ENCODE measurements around the gene OR2AG2.
"Not testable (repeated sequence)": the region's sequence is repeated elsewhere in the genome, so short reads cannot be mapped to it uniquely, and the experiment has no call there.

Gene OR2AG2

GRCh38 chr11:6771926-6772893 lies at the start of gene OR2AG2:
Gene OR2AG2, minus strand, starts transcription at chr11:6771976. Its CDS starts 3,019 bp downstream, at chr11:6768957.
- DNase-seq (ENCODE audit: low read depth, low spot score) = no peak

- no peak for DNase-seq (ENCODE audit: low read depth, low spot score)
These were observed 47.2 kb upstream of the OR2AG2 start for GRCh38 chr11:6818967-6819366.

- DNase-seq (ENCODE audit: low read depth, low spot score) = no peak
These were observed 45.9 kb upstream of the OR2AG2 start for GRCh38 chr11:6817694-6818093.

- DNase-seq (ENCODE audit: low read depth, low spot score) = no peak
These were observed 41.9 kb upstream of the OR2AG2 start for GRCh38 chr11:6813656-6814055.

- no peak for DNase-seq (ENCODE audit: low read depth, low spot score)
These were observed 40.7 kb upstream of the OR2AG2 start for GRCh38 chr11:6812390-6813005.

- DNase-seq (ENCODE audit: low read depth, low spot score) = not testable (repeated sequence)
These were observed 29.3 kb upstream of the OR2AG2 start for GRCh38 chr11:6801075-6801474.

- no peak for DNase-seq (ENCODE audit: low read depth, low spot score)
These were observed 27.6 kb upstream of the OR2AG2 start, which contains the start of gene OR6A2 for GRCh38 chr11:6799402-6799801. Gene OR6A2, minus strand, starts transcription at chr11:6799689. Its CDS starts 3,981 bp downstream, at chr11:6795708.

GRCh38 chr11:6794639-6795038 lies 22.9 kb upstream of the OR2AG2 start:
- DNase-seq (ENCODE audit: low read depth, low spot score) = no peak

- DNase-seq (ENCODE audit: low read depth, low spot score) = no peak
These were observed 18.8 kb upstream of the OR2AG2 start for GRCh38 chr11:6790546-6790945.

GRCh38 chr11:6782720-6783119 lies 10.9 kb upstream of the OR2AG2 start, which contains the start of gene OR2AG1:
Gene OR2AG1, plus strand, starts transcription at chr11:6783020. Its CDS starts 2,018 bp downstream, at chr11:6785038.
- DNase-seq (ENCODE audit: low read depth, low spot score) = no peak

GRCh38 chr11:6780829-6781228 lies 9.1 kb upstream of the OR2AG2 start:
- DNase-seq (ENCODE audit: low read depth, low spot score) = no peak

GRCh38 chr11:6778518-6778917 lies 6.7 kb upstream of the OR2AG2 start:
- DNase-seq (ENCODE audit: low read depth, low spot score) = no peak

- peak; percentile 21 for DNase-seq (ENCODE audit: low read depth, low spot score)
These were observed 14.3 kb downstream of the OR2AG2 start for GRCh38 chr11:6757373-6757967.

- DNase-seq (ENCODE audit: low read depth, low spot score) = no peak
These were observed 15.8 kb downstream of the OR2AG2 start for GRCh38 chr11:6755953-6756347.

GRCh38 chr11:6755303-6755952 lies 16.3 kb downstream of the OR2AG2 start:
- no peak for DNase-seq (ENCODE audit: low read depth, low spot score)

GRCh38 chr11:6747097-6747668 lies 24.6 kb downstream of the OR2AG2 start:
- no peak for DNase-seq (ENCODE audit: low read depth, low spot score)

- no peak for DNase-seq (ENCODE audit: low read depth, low spot score)
These were observed 25.1 kb downstream of the OR2AG2 start for GRCh38 chr11:6746626-6747025.

- DNase-seq (ENCODE audit: low read depth, low spot score) = no peak
These were observed 25.6 kb downstream of the OR2AG2 start for GRCh38 chr11:6746086-6746618.

GRCh38 chr11:6745465-6746015 lies 26.2 kb downstream of the OR2AG2 start:
- no peak for DNase-seq (ENCODE audit: low read depth, low spot score)

- no peak for DNase-seq (ENCODE audit: low read depth, low spot score)
These were observed 26.8 kb downstream of the OR2AG2 start for GRCh38 chr11:6745018-6745417.

- DNase-seq (ENCODE audit: low read depth, low spot score) = no peak
These were observed 29.5 kb downstream of the OR2AG2 start for GRCh38 chr11:6742260-6742659.
